SK-N-DZ (cell line): Measurements from ENCODE around the gene SLC2A4.

Experiments used
- DNase-seq: peaks from one replicate; pipeline ENCODE4 v3.0.0-alpha.2; 2015; ENCODE audit warnings: low spot score

The SLC2A4 gene

DNA sequence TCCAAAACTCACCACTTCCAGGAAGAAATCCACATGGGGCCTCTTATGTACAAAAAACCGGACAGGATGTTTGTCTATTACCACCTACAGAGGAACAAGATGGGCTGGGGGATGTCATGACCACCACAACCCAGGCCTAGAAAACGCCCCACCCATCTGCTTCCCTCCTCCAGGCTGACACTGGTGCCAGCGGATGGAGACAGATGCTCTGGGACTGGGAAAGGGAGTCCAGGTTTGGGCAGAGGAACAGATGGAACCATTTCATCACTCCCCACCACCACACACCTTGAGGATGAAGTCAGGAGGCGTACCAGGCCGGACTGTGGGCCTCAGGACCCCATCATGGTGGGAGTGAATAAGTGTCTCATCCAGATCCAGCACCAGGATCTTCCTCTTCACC lies 34.7 kb upstream of the SLC2A4 start:
- no peak for DNase-seq

DNA sequence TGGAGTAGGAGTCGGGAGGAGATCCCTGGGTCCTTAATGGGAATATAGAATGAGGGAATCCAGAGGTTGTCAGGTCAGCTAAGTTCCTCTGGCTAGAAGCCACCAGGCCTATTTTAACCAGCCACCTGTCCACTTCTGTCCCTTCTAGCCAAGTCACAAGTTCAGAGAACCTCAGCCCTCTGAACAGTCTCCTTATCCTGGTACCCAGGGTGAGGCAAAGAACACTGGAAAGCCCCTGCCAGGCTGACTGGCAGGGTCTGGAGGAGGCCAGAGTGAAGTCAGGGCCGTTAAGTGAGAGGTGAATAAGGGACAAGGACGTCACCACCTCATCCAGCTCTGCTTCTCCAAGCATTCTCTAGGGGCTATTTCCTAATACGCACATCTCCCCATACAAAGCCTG lies 32.7 kb upstream of the SLC2A4 start:
- no peak for DNase-seq

DNA sequence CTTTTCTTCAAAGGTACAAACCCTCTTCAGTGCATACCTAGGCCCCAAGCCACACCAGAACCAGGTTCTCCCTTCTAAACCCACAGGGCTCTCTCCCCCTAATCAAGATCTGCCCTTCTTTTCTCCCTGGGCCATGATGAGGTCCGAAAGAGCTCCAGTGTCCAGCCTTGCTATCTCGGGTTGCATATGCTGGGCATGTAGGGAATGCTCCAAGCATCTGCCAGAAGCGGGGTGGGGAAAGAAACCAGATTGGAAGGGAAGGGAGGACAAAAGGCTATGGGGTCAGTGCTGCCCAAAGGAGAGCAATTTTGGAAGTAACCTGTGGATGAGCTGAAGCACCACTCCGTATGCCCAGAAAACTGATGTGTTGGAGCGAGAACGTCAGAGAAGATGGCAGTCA lies 32.3 kb upstream of the SLC2A4 start:
- DNase-seq, result no peak

DNA sequence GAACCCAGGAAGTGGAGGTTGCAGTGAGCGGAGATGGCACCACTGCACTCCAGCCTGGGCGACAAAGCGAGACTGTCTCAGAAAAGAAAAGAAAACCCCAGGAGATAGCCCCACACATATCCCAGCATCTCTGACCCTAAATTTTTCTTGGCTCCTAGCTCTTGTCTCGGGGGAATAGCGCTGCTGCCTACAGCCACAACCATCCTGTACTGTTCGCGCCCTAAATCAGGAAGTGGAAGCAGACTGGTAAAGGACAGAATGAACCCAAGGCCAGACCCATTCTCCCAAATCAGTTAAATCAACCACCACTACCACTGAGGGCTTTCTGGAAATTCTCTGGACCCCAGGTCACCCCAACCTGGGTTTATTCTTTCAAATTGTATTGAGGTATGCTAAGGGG lies 31.7 kb upstream of the SLC2A4 start:
- DNase-seq, result no peak

DNA sequence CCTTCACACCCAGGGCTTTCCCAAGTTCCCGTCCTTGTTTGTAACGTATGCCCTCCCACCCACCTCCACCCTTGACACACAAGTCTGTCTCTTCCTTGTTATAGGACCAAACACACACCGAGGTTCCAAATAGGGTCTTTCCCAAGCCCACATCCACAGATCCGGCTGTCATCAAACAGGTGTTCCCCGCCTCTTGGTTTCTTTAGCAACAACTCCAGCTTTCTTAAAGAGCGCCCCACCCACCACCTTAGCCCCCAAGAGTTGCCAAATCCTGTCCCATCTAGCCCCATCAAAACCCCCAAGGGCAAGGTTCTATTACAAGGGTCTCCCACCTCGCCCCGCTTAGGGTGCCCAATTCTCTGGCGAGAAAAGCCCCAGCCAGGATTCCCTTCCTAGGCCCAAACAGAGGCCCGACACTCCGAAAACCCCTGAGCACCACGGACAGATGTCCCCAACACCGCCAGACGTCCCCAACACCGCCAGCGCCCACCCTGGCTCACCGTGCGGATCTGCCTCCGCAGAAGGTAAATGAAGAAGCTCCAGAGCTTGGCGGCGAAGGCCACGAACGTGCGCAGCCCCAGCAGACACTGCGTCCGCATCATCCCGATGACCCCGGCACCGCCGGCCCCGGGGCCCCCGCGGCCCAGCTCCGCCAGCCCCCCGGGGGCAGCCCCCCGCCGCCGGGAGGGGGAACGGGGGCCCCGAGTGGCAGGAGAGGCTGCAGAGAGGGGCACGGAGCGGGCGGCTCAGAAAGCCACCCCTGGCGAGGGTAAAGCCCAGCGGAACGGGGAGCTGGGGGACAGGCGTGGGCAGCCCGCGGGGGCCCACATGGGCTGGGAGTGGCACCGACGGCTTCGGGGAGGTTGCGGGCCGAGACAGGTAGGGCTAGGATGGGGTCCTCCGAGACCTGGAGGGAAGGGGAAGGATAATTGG lies 30.6 kb upstream of the SLC2A4 start:
- no peak for DNase-seq

- DNase-seq, result peak; percentile 100
Observed at GRCh38 chr17:7251661-7252175, 29.8 kb upstream of the SLC2A4 start, which contains the start of gene CTDNEP1. CTDNEP1 (minus strand) TSS chr17:7251734; CDS start chr17:7251296, 438 bp downstream.

DNA sequence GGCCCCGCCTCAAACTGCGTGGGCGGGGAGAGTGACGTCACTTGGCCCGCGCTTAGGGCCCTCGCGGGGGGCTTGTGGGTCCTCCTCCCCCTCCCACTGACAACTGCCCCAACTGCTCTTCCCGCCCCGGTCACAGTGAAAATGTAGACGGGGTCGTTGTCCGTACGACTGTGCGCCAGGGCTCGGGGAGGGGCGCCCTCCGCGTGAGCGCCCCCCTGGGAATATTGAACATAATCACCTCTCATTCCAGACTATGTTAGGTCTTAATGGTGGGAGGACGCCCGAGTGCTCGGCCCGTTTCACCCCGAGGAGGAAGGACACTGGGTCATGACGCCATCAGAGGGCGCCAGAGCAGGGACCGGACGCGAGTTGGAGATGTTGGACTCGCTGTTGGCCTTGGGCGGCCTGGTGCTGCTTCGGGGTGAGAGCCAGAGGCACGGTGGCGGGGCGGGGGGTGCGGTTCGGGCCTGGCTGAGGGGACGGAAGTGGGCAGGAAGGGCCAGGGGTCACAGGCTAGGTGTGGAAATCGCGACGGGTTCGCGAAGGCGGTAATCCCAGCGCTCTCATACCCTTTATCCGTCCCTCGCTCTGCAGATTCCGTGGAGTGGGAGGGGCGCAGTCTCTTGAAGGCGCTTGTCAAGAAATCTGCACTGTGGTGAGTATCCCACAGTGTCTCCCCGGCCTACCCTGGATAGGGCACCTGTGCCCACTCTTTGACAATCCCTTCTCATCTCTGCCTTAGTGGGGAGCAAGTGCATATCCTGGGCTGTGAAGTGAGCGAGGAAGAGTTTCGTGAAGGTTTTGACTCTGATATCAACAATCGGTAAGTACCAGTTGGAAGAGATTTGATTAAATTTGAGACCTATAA lies 29.1 kb upstream of the SLC2A4 start, which contains the start of gene ELP5:
TSS of gene ELP5 (plus strand) at position 40 of the 868 bp plus-strand sequence. CDS start at position 376, 336 bp downstream.
- peak; percentile 98 for DNase-seq

GRCh38 chr17:7253082-7253481 lies 28.4 kb upstream of the SLC2A4 start:
- no peak for DNase-seq

GRCh38 chr17:7254511-7254910 lies 27.0 kb upstream of the SLC2A4 start:
- DNase-seq, result no peak

GRCh38 chr17:7256766-7257456 lies 24.6 kb upstream of the SLC2A4 start:
- DNase-seq, result no peak

DNA sequence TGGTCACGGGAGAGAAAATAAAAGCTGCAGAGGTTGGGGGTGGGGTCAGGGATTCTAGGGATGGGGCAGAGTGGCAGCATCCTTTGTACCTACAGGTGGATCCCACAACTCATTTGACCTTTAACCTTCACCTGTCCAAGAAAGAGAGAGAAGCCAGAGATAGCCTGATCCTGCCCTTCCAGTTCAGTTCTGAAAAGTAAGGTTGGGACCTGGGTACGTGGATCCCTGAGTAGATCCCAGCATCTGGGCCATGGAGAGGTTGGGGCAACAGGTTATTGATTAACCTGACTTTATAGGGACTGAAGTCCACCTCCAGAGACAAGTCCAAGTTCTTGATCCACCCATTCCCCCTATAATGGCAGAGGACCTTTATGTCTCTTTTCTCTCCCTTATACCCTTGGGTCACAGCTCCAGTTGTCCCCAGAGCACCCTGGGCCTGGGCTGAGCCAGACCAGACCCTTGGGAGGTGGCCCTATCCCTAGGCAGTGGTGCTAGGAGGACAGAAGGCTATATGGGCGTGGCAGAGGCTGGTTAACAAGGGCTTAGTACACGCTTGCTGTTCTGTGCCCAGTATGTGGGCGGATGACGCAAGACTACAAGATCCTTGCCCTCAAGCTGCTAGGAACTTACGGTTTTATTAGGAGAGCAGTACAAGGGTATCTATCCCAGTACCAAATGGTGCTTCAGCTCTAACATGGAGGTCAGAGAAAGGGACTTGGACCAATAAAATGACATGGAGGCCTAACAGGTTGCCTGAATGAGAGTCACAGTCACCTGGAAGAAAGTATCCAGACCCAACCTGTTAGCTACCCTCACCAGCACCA lies 22.6 kb upstream of the SLC2A4 start:
- DNase-seq, result no peak

- DNase-seq, result no peak
Observed at GRCh38 chr17:7259555-7259889, 22.0 kb upstream of the SLC2A4 start.

GRCh38 chr17:7260151-7260550 lies 21.4 kb upstream of the SLC2A4 start:
- no peak for DNase-seq

GRCh38 chr17:7260651-7261378 lies 20.7 kb upstream of the SLC2A4 start:
- DNase-seq, result no peak

- DNase-seq, result no peak
Observed at GRCh38 chr17:7261379-7262191, 19.9 kb upstream of the SLC2A4 start.

DNA sequence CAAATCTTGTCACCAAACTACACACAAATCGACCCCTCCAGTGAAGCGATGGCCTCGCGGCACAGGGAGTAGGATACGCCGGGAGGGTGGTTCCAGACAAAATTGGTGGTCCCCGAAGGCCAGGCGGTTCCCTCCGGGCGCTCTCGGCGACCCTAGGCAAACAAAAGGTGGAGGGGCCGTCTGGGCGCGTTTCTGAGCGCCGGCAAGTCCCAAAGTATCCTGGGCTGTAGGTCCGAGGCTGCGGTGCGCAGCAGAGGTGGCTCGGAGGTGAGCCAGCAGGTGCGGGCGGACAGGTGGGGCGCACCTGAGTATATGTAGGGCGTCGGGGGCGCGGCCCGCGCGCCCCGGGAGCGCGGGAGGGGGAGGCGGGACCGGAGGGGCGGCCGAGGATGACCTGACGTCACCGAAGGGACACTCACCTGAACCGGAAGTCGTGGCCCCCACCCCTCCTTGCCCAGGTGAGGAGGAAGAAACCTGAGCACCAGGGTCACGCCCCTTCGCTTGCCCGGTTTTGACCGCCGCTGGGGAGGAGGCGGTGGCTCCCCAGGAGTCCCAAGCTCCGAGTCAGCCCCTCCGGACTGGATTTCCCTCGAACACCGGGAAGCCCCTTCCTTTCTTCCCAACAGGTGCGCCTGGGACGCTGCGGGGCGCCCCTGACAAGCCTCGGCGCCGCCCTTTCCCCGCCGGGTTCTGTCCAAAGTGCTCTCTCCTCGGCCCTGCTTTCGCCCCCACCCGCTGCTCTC lies 19.2 kb upstream of the SLC2A4 start, which contains the start of gene CLDN7:
TSS of gene CLDN7 (minus strand) at position 287 of the 743 bp plus-strand sequence. CDS start 435 bp downstream, outside the sequence.
- no peak for DNase-seq

- no peak for DNase-seq
Observed at GRCh38 chr17:7262935-7263800, 18.4 kb upstream of the SLC2A4 start.
